GM23338 (cell line): ENCODE measurements around the gene PARVB.

Source experiments
- CTCF ChIP-seq, 2 experiments: fragments of 200-600 bp in 1 of 2; sonication (generic) in 1 of 2; conservative IDR thresholded peaks; 2 replicates each; pipeline versions ENCODE4 v1.5.1 to v1.6.1; 2016 to 2017; ENCODE audit warnings: antibody characterized with exemption in 2 of 2, low read depth in 2 of 2, mild to moderate bottlenecking in 2 of 2, moderate library complexity in 1 of 2
- EZH2 ChIP-seq: fragments of 200-600 bp; sonication (generic); IDR thresholded peaks from one replicate; pipeline ENCODE4 v1.8.0; 2017; ENCODE audit warnings: antibody characterized with exemption, mild to moderate bottlenecking, low read depth; ENCODE audit not compliant: unreplicated experiment

- TF ChIP-seq CTCF (conservative IDR thresholded peaks at IDR 0.05; ENCODE audit: low read depth in 2 of 2) = no peak
- TF ChIP-seq EZH2 = no peak
Measured at GRCh38 chr22:44143105-44143474, 119.0 kb downstream of the PARVB start.
